Esophagus squamous epithelium (tissue), 4 donors: Measurements from ENCODE around the gene FAM171A1.

Source experiments
- POLR2A ChIP-seq, 4 donors: fragments of 450-650 bp; IDR thresholded peaks; one replicate each; pipeline ENCODE4 v1.6.1; 2017; ENCODE audit warnings: antibody characterized with exemption in 4 of 4, mild to moderate bottlenecking in 4 of 4, moderate library complexity in 3 of 4
- TF ChIP-seq, protein P1 (sequence below), 6 experiments: fragments of 450-650 bp in 4 of 6; fragments of 200-600 bp in 2 of 6; sonication (generic) in 2 of 6; IDR thresholded peaks; one replicate each; pipeline ENCODE4 v1.5.1; 2016 to 2019; ENCODE audit warnings: antibody characterized with exemption in 6 of 6, mild to moderate bottlenecking in 4 of 6, moderate library complexity in 4 of 6

DNA sequence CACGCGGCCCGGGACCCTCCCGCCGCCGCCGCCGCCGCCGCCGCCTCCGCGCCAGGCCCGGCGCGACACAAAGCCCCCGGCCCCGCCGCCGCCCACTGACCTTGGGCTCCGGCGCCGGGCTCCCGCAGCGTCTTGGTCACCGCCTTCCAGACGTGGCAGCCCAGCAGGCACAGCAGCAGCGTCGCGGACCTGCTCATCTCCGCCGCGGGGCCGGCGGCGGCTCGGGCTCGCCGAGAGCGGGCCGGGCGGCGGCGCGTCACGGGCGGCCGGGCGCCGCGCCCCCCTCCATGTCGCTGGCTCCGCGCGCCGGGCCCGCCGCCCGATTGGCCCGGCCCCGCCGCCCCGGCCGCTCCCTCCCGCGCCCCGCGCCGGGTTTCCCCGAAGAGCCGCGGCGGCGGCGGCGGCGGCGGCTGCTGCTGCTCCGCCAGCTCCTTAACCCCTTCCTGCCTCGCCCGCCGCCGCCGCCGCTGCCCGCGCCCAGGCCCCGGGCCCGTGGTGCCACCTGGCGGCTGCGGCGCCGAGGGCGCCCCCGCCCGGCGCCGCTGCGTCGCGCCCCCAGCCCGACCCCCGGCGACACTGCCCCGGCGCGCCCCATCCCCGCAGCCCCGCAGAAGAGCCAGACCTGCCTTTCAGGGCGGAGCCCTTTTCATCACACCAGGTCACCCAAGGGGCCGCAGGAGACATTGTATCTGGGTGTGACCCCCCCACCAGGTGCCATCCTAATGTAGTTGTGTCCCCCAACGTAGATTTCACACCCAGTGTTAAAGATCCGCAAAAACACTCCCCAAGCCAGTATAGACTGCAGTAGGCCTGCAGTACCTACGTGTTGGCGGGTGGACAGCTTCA is at the start of gene FAM171A1:
- TF ChIP-seq, protein P1, sequence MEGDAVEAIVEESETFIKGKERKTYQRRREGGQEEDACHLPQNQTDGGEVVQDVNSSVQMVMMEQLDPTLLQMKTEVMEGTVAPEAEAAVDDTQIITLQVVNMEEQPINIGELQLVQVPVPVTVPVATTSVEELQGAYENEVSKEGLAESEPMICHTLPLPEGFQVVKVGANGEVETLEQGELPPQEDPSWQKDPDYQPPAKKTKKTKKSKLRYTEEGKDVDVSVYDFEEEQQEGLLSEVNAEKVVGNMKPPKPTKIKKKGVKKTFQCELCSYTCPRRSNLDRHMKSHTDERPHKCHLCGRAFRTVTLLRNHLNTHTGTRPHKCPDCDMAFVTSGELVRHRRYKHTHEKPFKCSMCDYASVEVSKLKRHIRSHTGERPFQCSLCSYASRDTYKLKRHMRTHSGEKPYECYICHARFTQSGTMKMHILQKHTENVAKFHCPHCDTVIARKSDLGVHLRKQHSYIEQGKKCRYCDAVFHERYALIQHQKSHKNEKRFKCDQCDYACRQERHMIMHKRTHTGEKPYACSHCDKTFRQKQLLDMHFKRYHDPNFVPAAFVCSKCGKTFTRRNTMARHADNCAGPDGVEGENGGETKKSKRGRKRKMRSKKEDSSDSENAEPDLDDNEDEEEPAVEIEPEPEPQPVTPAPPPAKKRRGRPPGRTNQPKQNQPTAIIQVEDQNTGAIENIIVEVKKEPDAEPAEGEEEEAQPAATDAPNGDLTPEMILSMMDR (IDR thresholded peaks at IDR 0.05) = peak in 3 of 6 experiments; percentile 21 to 33 (median 32)
- TF ChIP-seq POLR2A (IDR thresholded peaks at IDR 0.05) = no peak
